HG03159 (cell line): ENCODE measurements around the gene HIVEP3.
A peak's percentile ranks its signal among the peaks of the same experiment; 100 is the strongest.

ENCODE experiments used
- ATAC-seq: cut with Tn5 transposase; IDR thresholded peaks from one replicate; pipeline ENCODE4 v1.9.1; 2021; ENCODE audit warnings: mild to moderate bottlenecking, moderate library complexity; ENCODE audit not compliant: unreplicated experiment

HIVEP3 gene

DNA sequence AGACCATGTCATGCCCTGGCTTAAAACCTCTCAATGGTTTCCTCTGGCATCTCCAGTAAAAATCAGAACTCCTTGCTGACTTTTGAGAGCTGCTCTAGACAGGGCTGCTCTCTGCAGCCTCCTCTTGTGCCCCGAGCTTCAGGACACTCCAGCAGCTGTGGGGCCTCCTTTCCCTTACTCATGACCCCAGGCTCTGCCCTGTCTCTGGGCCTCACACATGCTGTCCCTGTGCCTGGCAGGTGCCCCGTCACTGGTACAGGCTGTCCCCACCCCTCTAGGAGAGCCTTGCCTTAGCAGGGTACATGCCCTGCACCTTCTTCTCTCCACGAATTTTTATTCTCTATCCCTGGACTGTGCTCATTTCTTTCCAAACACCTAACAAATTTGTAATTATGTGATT, 43.2 kb downstream of the HIVEP3 start:
- no peak for ATAC-seq

DNA sequence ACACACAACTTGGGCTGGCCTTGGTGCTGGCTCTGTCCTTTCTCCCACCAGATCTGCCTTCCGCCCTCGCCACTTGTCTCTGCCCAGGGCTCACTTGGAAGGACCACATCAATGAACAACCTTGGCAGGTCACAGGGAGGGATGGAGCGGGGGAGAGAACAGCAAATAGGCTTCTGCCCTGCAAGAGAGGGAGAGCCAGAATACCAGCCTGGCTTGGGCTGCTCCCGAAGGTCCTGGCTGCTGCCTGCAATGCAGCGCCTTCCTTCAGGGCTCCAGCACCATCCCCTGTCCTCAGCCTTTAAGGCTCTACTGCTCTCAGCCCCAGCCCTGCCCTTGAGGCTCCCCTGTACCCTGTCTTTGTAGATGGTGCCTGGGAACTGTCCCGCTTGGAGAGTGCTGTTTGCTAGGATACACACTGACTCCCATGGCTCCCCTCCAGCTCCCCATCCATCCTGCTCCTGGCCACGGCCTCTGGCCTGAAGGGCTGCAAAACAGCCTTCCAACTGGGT, 43.8 kb downstream of the HIVEP3 start:
- ATAC-seq, result no peak

DNA sequence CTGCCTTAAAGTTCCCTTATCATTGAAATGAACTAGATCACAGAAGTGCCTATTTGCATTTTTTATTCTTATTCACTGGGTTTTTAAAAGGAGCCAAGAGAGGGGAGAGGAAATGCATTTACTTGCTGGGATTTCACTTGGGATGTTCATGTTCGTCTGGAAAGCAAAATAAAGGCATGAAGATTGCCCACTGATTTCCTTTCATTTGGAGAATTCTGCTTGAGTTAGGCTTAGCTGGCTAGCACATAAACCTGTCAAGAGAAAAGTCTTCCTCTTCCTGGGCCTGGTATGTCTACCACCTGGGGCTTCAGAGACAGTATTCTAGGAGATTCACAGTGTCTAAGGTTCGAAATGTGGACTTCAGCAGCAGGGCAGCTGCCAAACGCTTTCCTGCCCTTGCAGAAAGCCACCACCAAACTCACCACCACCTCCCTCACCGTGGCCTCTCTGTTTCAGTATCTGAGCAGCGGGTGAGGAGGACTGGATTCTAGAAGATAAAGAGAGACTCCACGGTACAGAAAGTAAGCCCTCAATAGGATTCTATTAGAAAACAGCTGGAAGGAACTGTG, 44.5 kb downstream of the HIVEP3 start:
- no peak for ATAC-seq

DNA sequence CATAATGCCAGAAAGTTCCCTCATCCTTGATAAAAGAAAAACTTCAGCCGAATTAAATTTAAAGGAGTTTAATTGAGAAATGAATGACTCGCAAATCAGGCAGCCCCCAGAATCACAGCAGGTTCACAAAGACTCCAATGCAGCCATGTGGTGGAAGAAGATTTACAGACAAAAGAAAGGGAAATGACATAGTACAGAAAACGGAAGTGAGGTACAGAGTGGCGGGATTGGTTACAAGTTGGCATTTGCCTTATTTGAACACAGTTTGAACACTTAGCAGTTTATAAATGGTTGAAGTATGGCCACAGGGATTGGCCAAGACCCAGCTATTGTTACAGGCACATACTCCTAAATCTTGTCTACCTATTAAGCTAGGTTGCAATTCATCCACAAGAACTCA, 46.6 kb downstream of the HIVEP3 start:
- no peak for ATAC-seq

DNA sequence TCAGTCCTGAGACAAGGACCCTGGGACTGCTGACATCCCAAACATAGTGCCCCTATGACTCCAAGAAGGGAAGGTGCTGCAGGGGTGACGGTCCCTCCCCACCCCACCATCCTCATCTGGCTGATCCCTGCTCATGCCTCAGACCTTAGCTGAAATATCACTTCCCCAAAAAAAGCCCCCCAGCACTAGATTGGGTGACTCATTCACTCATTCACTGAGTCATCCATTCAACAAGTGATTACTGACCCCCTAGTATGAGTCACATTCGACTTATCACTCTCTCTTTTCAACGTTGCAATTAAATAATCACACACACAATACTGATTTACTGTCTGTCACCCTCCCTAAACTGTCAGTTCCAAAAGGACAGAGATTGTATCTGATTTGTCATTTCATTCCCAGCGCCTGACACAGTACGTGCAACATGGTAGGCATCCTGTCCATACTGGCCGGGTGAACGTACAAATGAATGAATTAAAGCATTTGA, 48.6 kb downstream of the HIVEP3 start:
- no peak for ATAC-seq

DNA sequence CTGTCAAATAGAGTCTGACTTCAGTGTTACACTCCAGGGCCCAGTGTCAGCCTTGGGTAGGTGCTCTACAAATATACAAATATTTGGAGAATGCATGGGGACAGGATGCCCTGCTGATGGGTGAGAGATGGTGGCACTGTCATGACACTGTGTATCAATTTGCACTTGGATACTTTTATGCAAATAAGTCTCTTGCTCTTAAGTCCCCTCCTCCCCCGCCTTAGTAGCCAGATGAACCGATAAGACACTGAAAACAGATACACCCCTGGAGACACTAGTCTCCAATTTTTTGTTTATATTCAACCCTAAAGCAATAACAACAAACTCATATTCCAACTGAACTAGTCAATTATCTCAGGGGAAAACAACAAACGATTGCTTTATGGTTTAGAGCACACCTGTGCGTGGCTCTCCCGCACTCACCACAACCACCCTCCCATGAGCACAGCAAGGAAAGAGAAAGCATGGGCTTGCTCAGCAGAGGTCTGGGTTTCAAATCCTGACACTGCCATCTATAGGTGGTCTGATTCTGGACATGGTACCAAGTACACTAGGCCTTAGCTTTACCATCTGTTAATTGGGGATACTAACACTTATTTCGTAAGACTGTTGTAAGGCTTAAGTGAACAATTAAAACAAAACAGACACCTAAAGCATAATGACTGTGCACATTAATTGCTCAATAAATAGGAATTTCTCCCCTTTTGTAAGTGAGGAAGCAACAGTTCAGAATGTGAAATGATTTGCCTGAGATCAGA, 50.3 kb downstream of the HIVEP3 start:
- ATAC-seq, result peak; percentile 71

DNA sequence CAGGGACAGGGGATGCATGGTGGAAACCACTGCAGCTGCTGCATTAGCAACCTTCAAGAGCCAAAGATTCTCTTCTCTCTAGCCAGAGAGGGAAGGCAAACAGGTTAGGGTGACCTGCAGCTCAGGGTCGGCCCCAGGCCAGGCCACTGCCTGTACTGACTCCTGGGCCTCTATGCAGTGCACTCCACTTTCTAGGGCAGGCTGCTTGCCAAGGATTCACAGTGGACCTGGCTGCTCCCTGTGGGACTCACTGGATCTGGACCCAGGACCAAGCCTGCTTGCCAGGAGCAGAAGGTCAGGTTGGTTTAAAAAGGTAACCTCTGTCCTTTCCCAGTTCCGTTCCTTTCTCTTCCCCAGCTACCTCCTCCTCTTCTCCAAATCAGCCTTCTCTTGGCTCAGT, 52.4 kb downstream of the HIVEP3 start:
- no peak for ATAC-seq

DNA sequence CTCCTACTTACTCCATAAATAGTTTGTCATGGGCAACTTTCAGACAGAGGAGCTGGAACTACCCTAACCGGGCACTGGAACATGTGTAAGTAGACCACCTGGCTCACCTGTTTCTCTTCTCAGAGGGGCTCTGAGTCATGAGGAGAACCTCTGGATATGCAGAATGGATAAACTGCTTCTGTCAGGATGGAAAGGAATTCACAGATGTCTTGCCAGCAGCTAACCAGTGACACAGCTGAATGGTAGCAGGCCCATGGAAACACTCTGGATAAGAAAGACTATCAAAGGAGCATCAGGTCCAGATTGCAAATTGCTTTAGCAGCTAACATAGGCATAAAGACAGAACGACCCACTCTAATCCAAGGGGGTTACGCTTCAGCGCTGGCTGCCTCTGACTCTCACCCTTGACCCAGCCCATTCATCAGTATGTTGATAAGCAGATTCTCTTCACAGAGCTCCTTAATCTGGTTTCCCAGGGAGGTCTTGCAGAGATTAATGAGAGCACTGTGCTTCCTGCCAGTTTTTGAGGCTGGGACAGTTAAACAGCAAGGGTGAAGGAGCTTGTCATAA, 54.2 kb downstream of the HIVEP3 start:
- ATAC-seq, result no peak

DNA sequence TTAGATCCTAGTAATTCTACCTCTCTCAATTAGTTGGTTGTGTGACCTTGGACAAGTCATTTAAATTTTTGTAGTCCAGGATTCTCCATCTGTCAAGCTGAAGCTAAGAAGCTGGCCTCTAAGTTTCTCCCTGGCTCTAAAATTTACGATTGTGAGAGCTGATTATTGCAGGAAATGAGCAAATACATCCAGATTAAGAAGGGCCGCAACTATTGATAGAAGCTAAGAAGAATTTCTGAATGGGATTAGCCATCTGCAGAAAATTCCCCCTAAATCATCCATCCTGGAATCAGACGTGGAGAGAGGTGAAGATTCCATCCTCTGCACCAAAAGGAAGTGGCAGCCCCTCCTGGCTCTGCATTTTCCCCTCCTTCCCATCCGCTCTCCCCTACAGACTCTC, 55.0 kb downstream of the HIVEP3 start:
- no peak for ATAC-seq

DNA sequence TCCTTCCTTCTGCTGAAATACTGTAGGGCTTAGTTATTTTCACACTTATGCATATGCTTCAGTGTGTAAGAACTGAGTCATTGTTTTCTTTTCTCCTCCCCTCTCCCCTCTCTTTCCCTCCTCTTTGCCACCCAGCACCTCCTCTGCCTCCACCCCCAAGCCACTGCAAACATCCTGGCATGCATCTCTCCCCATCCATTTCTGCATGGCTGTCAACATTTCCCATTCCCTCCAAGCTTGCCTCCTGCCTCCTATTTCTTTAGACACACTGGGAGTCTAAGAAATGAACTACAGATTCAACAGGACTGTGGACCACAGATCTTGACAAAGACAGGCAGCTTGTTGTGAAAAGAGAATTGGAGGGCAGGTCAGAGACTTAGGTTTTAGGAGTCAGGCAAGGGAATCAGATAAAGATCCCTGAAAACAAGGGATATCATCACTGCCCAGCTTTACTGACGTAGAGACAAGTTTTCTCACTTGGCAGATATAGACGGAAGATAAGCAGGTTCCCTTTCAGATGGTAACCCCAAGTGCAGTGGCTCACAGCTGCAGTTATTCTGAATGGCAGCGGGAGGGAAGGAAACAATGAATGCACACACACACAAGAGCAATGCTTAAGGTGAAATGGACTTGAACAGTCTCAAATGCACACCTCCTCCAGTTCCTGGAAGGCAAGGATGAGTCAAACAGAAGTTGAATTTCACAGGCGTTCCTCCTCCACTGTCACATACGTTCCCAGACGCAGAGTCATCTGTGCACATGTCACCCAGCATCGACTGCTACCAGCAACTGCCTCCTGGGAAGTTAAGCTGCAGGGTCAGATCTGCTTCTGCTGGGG, 56.1 kb downstream of the HIVEP3 start:
- no peak for ATAC-seq

DNA sequence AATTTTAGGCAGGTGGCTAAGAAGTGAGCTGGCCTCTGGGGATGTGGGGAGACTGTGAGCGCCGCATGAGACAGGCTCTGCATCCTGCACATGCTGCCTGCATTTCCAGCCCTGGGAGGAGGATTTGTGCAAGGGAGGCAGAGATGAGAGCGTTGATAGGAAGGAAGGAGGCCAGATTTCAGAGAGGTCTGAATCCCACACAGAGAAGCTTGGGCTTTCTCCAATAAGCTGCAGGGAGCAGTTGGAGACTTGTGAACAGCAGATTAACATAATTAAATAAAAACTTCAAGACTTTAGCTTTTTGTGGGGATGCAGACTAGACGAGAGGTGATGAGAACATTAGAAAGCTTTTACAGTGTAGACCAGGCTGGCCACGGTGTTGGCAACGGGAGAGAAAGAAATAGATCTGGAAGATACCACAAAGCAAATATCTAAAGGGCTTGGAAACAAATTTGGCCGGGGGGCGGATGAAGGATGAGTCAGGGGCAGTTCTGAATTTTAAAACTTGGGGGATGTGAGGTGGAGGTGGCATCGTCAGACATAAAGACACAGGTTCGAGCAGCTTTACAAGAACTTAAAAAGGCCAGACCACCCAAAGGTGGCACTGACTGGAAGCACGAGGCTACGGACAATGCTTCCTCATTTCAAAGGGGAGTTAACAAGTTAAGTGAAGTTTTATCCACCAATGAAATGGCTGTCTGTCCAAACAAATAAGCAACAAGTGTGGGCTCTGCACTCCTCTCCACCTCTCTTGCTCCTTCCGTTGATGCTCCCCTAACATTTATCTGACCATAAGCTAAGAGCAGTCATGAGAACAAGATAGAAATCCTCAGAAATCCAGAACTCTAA, 57.0 kb downstream of the HIVEP3 start:
- ATAC-seq, result no peak

DNA sequence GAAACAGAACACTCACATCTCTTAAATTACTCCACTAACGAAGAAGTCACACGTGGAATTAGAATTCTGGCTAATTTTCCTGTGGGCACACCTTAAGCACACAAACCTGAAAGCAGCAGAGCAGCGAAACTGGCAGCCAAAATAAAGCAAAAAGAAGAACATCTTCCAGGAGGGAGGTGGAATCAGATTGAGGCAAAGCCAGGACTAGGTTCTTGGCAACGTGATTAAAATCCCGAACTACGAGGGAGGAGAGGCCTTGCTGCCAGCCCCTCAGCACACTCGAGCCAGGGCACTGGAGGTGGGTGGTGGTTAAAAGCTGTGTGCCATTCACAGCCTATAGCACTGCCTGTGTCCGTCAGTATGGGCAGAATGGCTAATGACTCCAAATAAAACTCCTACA, 58.0 kb downstream of the HIVEP3 start:
- ATAC-seq, result no peak

DNA sequence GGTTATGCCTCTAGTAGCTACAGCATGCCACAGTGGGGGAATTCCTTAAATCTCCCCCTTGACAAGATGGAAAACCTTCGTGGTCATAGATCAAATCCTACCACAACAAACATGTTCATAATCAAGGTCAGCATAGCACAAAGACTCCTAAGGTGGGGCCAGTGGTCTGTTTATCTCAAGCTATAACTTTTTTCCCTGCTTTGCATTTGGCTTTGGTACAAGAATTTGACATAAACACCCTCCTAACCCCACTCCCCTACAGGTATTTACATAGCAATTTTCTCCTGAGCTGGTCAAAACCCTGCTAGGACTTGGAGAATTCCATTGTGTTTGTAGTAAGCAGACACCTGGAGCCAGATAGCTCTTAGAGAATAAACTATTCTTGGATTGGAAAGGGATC, 58.5 kb downstream of the HIVEP3 start:
- no peak for ATAC-seq

DNA sequence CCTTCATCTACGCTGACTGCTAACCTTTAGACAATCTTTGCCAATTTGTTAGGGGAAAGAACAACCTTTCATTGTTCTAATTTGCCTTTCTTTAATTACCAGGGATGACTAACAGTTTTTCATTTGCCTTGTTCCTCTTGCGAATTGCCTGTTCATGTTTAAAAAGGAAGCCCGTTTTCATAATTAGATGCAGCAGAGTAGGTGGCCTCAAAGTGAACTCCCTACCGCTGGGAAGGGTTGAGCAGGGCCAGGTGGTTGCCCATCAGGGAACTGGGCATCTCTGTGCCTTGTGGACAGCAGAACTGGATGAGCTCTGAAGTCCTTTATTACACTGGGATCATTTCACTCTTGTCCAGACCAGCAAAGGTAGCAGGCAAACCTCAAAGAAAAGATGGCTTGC, 59.0 kb downstream of the HIVEP3 start:
- no peak for ATAC-seq

DNA sequence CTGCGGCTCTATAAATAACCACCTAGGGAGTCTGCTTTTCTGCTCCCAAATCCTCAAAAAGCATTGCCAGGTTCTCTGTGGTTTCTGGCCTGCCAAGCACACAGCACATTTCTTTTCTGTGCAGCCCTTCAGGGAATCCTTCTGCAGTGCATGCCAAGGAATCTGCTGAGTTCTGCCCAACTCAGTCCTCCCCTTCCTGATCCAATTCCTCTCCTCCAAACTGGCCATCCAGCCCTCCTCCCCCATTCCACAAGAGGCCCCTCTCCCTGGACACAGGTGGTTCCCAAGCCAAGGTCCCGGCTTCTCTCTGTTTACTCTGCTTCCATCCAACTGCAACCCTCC, 61.8 kb downstream of the HIVEP3 start:
- no peak for ATAC-seq

DNA sequence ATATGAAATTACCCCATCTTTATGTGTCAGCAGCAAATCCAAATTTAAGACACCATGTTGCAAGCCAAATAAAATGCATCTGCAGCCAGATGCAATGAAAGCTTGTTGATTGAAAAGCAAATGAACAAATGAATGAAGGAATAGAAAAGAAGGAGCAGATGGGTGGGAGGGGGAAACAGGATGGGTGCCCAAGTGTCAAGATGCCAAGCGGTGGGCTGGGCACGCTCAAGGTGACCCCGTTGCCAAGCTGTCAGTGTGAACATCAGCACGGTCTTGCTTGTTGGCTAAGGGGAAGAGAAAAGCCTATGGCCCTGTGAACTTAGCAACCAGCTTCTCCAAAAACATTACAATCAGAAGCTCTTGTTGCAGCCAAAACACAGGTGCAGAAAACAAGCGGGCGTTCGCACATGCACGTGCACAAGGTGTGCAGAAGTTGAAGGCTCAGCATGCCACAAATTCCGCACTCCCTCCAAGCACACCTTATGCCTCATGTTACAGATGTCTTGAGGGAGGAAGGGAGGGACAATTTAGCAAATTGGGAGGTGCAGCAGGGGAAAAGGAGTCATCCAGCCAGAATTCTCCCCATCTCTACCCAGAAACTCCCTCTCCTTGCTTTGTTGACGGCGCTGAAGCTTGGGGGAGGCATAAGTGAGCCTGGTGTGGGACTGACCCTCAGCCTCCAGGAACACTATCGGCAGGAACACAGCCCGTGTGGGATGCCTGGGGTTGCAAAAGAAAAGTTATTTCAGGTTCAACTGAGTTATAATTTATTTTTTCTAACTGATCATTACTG, 62.4 kb downstream of the HIVEP3 start:
- no peak for ATAC-seq

DNA sequence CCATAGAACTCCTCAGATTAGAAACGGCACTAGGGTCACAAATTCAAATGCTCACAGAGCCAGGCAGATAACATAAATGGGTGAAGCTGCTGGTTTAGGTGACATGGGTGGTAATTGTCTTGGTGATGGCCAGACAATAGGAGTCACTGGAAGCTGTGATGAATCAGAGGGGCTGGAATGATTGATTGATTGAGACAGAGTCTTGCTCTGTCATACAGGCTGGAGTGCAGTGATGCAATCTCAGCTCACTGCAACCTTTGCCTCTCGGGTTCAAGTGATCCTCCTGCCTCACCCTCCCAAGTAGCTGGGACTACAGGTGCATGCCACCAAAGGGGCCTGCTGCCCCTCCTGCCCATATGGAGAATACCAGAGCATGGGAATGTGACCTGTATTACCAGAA, 63.0 kb downstream of the HIVEP3 start:
- no peak for ATAC-seq

DNA sequence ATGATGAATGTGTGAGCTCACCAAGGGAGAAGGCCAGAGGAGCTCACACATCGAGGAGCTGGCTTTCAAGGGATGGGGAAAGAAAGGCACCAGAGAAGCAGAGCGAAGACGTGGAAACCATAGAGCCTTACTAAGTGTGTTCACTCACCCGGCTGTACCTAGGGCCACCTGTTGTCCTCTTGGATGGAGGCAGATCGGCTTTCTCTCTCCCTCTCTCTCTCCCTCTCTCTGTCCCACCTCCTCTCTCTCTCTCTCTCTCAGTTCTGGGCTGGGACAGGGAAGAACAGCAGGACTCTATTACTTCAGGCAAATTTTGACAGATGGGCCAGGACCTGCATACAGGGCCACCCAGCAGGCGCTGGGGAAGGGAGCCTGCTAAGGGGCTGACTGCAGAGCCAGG, 64.8 kb downstream of the HIVEP3 start:
- ATAC-seq, result no peak

DNA sequence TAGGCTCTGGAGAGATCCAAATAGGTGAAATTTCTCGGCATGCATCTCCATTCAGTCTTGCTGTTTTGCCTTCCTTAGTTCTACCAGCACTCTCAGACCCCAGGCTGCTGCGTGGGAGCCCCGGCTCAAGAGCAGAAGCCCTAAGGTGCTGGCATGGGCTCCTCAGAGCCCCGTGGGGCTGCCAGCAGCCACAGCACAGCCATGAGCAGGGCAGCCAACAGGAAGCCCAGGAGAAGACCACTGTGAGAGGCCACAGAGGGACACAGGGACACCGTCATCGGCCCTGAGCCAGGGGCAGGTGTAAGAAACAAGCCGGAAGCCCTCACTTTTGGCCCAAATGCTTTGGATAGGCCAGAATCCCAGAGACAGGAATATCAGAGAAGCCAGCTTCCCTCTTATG, 66.6 kb downstream of the HIVEP3 start:
- no peak for ATAC-seq

DNA sequence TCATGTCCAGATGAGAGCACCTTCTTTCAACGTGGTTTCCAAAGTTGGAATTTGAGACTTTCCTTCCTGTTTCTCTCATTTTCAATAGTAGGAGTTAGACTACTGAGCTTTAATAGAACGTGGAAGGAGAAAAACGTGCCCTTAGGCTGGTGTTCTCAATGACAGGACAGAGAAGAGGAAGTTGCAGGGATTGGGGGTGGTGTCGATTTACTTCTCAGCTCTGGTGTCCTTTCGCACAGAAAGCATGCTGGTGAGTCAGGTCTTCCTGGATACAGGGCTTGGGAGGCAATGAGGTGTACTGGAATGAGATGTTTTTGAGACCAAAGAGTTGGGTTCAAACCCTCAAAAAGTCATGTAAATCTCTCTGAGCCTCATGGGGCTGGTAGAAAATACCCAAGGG, 67.1 kb downstream of the HIVEP3 start:
- no peak for ATAC-seq
